Effector memory CD8-positive, alpha-beta T cell (primary cell): ENCODE results near the gene ARHGEF12.

Source experiments
- ATAC-seq: fragments of 150-1000 bp; cut with Tn5 transposase; replicated peaks from 2 replicates; pipeline ENCODE4 v1.10.0; 2021; ENCODE audit warnings: mild to moderate bottlenecking, moderate library complexity
- DNase-seq, 3 experiments: peaks; one replicate each; pipeline ENCODE4 v3.0.0; 2021
- H3K27ac Mint-ChIP-seq, 2 donors: one replicate each; pipeline ENCODE4 v1.8.0; 2022; ENCODE audit warnings: mild to moderate bottlenecking in 2 of 2, mixed read lengths in 2 of 2, moderate library complexity in 2 of 2
- H3K27me3 Mint-ChIP-seq, 2 donors: one replicate each; pipeline ENCODE4 v1.8.0; 2022; ENCODE audit warnings: mixed read lengths in 2 of 2
- H3K36me3 Mint-ChIP-seq: one replicate; pipeline ENCODE4 v1.8.0; 2022; ENCODE audit warnings: mild to moderate bottlenecking, moderate library complexity, mixed read lengths; ENCODE audit not compliant: insufficient read depth
- H3K4me1 Mint-ChIP-seq, 2 donors: one replicate each; pipeline ENCODE4 v1.8.0; 2022; ENCODE audit warnings: low read depth in 2 of 2, mixed read lengths in 2 of 2
- H3K4me3 Mint-ChIP-seq, 2 donors: one replicate each; pipeline ENCODE4 v1.8.0; 2022; ENCODE audit warnings: mild to moderate bottlenecking in 2 of 2, mixed read lengths in 2 of 2, moderate library complexity in 2 of 2
- H3K9me3 Mint-ChIP-seq, 2 donors: one replicate each; pipeline ENCODE4 v1.8.0; 2022; ENCODE audit warnings: mixed read lengths in 2 of 2

Gene ARHGEF12

DNA sequence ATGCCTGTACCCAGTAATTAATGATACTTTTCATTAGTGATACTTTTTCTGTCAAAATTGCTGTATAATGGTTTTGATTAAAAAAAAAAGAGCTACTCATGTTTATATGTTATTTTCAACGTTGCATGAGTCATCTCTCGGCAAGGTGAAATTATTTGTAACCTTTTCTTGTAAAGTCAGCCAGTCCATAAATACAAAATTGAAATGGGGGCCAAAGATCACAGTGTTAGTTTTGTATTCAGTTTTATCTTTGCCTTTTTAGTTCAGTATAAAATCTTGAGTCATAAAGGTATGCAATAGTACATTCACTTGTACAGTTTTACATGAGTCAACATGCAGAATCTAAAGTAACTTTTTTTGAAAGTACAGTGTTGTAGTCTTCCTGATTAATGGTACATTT, 4.3 kb downstream of the ARHGEF12 start:
- H3K4me1 Mint-ChIP-seq = peaks cover 26 to 39% of the 10 kb centered on the region in 2 donors
- no peak for DNase-seq
- H3K27me3 Mint-ChIP-seq = peaks cover 35 to 39% of the 10 kb centered on the region in 2 donors
- ATAC-seq = no peak
- H3K9me3 Mint-ChIP-seq = no peaks in the 10 kb centered on the region
- no peak overlapping the region for H3K4me3 Mint-ChIP-seq
- H3K27ac Mint-ChIP-seq = no peak overlapping the region
- peaks cover 20% of the 10 kb centered on the region for H3K36me3 Mint-ChIP-seq

DNA sequence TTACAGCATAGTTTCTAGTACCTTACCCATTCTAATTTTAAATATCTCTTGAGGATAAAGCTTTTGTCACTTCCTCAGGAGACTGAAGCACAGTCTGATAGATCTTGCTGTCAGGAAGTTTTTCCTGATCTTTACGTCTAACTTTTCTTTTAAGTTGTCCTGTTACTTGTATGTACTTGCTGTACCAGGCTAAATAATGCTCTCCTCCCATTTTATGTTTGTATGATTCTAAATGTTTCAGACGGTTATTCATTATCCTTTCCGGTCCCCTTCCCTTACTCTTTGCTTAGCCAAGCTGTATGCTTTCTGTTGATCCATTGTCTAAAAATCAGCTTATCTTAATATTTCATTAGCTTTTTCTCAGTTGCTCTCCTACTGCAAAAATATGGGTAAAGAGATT, 6.0 kb downstream of the ARHGEF12 start:
- ATAC-seq (no peak), DNase-seq (no peak)
- peaks cover 29 to 41% of the 10 kb centered on the region in 2 donors for H3K4me1 Mint-ChIP-seq
- H3K4me3 Mint-ChIP-seq = no peak overlapping the region
- H3K36me3 Mint-ChIP-seq = peaks cover 20% of the 10 kb centered on the region
- H3K9me3 Mint-ChIP-seq = no peaks in the 10 kb centered on the region
- H3K27ac Mint-ChIP-seq = no peak overlapping the region
- peaks cover 37 to 42% of the 10 kb centered on the region in 2 donors for H3K27me3 Mint-ChIP-seq

DNA sequence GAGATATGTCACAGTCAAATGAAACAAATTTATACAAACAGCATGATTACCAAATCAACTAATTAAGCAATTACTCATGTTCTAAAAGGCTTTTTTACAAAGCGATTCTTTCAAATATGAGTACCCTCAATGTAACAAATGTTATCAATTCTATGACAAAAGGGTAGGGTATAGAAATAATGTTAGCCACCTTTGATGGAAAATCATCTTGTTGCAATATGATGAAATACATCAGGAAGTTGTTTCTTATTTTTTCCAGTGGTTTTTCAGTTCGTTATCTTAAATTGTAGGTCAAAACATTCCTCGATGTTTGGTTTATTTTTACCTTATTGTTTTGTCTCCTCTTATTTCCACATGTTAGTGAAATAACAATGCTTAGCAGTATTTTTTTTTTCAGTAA, 6.5 kb downstream of the ARHGEF12 start:
- DNase-seq = no peak
- H3K4me3 Mint-ChIP-seq = no peak overlapping the region
- peaks cover 16% of the 10 kb centered on the region for H3K36me3 Mint-ChIP-seq
- H3K9me3 Mint-ChIP-seq = no peaks in the 10 kb centered on the region
- peaks cover 30 to 37% of the 10 kb centered on the region in 2 donors for H3K4me1 Mint-ChIP-seq
- no peak overlapping the region for H3K27ac Mint-ChIP-seq
- peaks cover 37 to 42% of the 10 kb centered on the region in 2 donors for H3K27me3 Mint-ChIP-seq
- no peak for ATAC-seq

DNA sequence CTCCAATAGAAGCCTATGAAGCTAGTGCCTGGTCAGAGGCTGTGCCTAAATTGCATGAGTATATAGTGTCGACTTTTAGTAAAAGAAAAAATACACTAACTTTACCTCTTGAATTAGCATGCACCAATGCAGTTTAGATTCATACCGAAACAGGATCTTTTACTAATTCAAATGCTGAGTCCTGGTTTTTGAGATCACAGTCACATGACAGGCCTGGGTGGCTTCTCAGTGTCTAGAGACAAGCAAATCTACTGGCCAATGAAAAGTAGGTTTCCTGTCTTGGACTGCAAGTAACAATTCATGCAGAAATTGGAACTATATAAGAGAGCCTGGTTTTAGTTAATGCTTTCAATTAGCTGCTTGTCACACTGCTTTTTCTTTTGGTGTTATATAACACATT, 7.2 kb downstream of the ARHGEF12 start:
- peak overlapping the region; percentile 54 to 56 for H3K4me3 Mint-ChIP-seq
- H3K4me1 Mint-ChIP-seq = peaks cover 30 to 33% of the 10 kb centered on the region in 2 donors
- DNase-seq (no peak), ATAC-seq (no peak)
- H3K27me3 Mint-ChIP-seq = peaks cover 33 to 40% of the 10 kb centered on the region in 2 donors
- no peaks in the 10 kb centered on the region for H3K9me3 Mint-ChIP-seq
- H3K36me3 Mint-ChIP-seq = peaks cover 16% of the 10 kb centered on the region
- H3K27ac Mint-ChIP-seq = peak overlapping the region in 1 of 2 donors; percentile 74

DNA sequence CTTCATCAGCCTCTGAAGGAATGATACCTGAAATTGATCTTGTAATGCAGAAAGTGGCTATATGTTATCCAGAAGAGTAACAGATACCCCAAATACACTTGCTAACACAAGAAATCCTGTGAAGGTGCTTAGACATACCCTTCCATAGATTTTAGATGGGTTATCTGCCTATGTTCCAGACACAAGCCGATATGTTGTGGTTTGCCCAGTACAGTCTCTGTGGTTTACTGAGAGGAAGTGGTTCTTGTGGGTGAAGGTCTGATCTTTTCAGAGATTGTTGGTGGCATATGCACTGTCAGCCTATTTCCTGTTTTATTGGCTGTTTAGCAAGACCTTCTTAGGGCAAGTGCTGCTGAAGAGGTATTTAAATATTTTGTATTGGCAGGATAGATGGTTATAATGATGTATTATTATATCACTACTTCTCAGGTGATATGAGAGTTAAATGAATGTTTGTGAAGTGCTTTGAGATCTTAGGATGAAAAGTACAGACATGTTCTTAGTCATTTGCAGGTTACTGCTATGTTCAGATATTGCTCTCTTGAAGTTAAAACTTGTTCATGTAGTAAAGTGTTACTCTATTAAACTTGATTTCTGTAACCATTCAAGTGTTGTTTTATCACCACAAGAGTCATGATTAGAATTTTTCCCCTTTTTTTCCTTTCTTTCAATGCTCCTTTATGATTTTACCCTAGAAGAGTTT, 8.2 kb downstream of the ARHGEF12 start:
- Mint-ChIP-seq H3K36me3 (peaks cover 16% of the 10 kb centered on the region), H3K9me3 (no peaks in the 10 kb centered on the region), H3K27me3 (peaks cover 40 to 46% of the 10 kb centered on the region in 2 donors), H3K4me1 (peaks cover 28 to 30% of the 10 kb centered on the region in 2 donors), H3K27ac (peak overlapping the region in 1 of 2 donors; percentile 74), H3K4me3 (peak overlapping the region; percentile 54 to 56)
- ATAC-seq = peak; percentile 96
- peak; percentile 55 to 60 (median 60) for DNase-seq

DNA sequence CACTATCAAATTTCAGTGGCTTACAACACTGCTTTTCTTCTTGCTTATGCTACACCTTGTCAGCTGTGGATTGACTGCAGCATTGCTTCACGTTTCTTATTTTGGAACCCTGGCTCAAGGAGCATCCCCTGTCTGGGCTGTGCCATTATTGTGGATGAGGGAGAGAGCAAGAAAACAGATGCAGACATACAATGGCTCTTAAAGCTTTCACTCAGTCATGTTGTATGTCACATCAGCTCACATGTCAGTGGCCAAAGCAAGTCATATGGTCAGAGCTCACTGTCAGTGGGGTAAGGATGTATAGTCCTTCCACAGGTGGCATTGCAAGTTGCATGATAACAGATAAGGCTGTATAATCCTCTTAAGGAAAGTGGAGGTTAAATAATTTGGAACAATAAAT, 10.0 kb downstream of the ARHGEF12 start:
- DNase-seq = no peak
- peaks cover 16% of the 10 kb centered on the region for H3K36me3 Mint-ChIP-seq
- H3K27me3 Mint-ChIP-seq = peaks cover 42 to 53% of the 10 kb centered on the region in 2 donors
- H3K27ac Mint-ChIP-seq = no peak overlapping the region
- ATAC-seq = no peak
- peaks cover 22 to 23% of the 10 kb centered on the region in 2 donors for H3K4me1 Mint-ChIP-seq
- H3K4me3 Mint-ChIP-seq = no peak overlapping the region
- H3K9me3 Mint-ChIP-seq = no peaks in the 10 kb centered on the region

DNA sequence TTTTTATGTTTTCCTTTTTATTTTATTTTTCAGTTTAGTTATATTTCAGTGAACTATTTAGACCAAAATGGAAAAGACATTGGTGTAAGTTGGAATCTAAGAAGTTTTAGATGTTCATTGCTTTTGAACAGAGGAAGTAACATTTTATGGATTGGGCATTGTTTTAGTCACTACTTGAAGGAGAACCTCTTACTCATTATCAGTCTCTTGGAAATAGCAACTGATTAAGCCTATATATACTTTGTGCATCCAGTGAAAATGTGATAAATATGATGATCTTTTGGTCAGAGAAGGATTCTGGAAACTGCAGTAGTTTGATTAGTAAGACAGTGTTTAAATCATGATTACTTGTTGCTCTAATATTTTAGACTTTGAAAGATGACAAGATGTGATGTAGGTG, 14.4 kb downstream of the ARHGEF12 start:
- Mint-ChIP-seq H3K36me3 (peaks cover 4% of the 10 kb centered on the region), H3K27me3 (peaks cover 46 to 69% of the 10 kb centered on the region in 2 donors), H3K27ac (no peak overlapping the region), H3K4me1 (peaks cover 7 to 13% of the 10 kb centered on the region in 2 donors), H3K4me3 (no peak overlapping the region), H3K9me3 (no peaks in the 10 kb centered on the region)
- DNase-seq (no peak), ATAC-seq (no peak)

DNA sequence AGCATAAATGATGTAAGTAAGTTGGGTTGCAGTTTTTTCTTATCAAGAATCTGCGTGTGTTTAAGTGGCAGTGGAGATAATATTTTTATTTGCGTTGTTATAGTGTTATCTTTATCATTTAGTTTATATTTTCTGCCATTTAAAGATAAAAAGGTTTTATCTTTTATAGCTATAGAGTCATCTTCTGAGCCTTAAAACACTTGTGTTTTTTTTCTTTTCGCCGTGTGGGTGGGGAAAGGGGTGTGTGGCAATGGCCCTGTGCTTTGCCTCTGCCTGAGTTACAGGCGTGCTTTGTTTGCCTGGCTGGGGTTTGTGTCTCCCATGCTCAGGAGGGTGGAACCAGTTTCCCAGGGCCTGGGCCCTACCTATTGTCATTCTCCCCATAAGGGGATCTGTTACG, 16.2 kb downstream of the ARHGEF12 start:
- Mint-ChIP-seq H3K4me1 (peaks cover 0 to 4% of the 10 kb centered on the region in 2 donors), H3K9me3 (no peaks in the 10 kb centered on the region), H3K27me3 (peaks cover 47 to 72% of the 10 kb centered on the region in 2 donors)

DNA sequence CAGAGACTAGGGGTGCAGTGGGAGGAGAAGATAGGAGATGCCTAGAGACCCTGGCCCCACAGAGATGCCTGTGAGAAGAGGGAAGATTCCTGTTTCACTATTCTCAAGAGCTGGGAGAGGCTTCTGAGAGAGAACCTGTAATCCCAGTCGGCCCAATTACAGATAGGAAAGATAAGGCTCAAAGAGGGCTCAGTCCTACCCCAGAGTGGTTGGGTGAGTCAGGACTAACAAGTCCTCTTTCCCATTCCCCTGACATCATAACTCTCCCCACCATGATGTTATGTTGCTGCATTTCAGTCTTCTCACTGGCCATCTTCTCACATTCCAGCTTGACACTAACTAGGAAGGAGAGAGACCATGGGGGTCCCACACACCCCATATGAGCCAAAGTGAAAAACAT, 17.9 kb downstream of the ARHGEF12 start:
- H3K9me3 Mint-ChIP-seq = no peaks in the 10 kb centered on the region
- ATAC-seq (no peak), DNase-seq (no peak)
- H3K4me3 Mint-ChIP-seq = no peak overlapping the region
- H3K27ac Mint-ChIP-seq = no peak overlapping the region
- H3K4me1 Mint-ChIP-seq = no peaks in the 10 kb centered on the region
- peaks cover 47 to 67% of the 10 kb centered on the region in 2 donors for H3K27me3 Mint-ChIP-seq
- H3K36me3 Mint-ChIP-seq = no peaks in the 10 kb centered on the region

More for the DNA sequence above, 16.2 kb downstream of the ARHGEF12 start:
- DNase-seq = no peak
- Mint-ChIP-seq H3K27ac (no peak overlapping the region), H3K36me3 (no peaks in the 10 kb centered on the region), H3K4me3 (no peak overlapping the region)
- no peak for ATAC-seq

DNA sequence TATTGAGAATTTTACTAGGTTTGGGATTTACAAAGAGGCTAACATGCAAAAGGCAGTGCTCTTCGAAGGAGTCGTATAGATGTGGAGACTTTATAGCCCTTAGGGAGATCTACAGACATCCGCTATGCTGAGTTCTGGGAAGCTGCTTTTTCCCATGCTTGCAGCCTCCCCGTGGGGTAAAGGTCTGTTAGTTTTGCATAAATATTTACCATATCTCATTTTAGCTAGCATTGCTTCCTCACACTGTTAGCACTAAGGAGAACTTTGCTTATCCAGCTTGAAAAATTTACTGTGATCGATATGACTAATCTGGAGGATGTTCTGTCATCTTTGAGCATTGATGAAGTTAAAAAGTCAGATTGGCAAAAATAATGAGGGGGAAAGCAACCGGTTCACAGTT, 18.6 kb downstream of the ARHGEF12 start:
- Mint-ChIP-seq H3K9me3 (no peaks in the 10 kb centered on the region), H3K27me3 (peaks cover 40 to 60% of the 10 kb centered on the region in 2 donors), H3K4me1 (no peaks in the 10 kb centered on the region), H3K27ac (no peak overlapping the region), H3K36me3 (no peaks in the 10 kb centered on the region), H3K4me3 (no peak overlapping the region)
- ATAC-seq = no peak
- no peak for DNase-seq

DNA sequence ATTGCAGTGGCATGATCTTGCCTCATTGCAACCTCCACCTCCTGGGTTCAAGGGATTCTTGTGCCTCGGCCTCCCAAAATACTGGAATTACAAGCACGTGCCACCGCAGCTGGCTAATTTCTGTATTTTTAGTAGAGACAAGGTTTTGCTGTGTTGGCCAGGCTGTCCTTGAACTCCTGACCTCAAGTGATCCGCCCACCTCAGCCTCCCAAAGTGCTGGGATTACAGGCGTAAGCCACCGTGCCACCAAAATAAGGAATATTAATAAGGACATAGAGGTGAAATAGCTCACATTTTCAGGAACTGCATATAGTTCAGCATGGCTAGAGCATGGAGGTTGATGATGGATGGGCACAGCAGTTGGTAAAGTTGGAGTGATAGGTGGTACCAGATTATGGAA, 21.4 kb downstream of the ARHGEF12 start:
- H3K27me3 Mint-ChIP-seq = peaks cover 23 to 39% of the 10 kb centered on the region in 2 donors
- no peaks in the 10 kb centered on the region for H3K4me1 Mint-ChIP-seq
- no peak for DNase-seq
- H3K4me3 Mint-ChIP-seq = no peak overlapping the region
- no peaks in the 10 kb centered on the region for H3K9me3 Mint-ChIP-seq
- no peak for ATAC-seq
- H3K27ac Mint-ChIP-seq = no peak overlapping the region
- H3K36me3 Mint-ChIP-seq = no peaks in the 10 kb centered on the region

DNA sequence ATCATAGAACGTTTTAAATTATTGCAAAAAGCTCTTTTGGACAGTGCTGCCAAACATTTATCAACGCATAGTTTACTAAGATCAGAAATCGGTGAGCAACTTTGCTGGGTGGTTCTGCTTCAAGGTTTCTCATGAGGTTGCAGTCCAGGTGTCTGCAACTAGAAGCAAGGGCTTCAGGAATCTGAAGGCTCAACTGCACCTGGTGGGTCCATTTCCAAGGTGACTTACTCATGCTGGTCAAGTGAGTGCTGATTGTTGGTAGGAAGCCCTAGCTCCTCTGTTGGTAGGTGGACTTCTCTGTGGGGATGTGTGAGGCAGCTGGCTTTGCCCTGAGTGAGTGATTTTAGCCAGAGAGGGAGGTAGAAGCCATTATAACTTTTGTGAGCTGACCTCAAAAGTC, 22.5 kb downstream of the ARHGEF12 start:
- no peaks in the 10 kb centered on the region for H3K36me3 Mint-ChIP-seq

DNA sequence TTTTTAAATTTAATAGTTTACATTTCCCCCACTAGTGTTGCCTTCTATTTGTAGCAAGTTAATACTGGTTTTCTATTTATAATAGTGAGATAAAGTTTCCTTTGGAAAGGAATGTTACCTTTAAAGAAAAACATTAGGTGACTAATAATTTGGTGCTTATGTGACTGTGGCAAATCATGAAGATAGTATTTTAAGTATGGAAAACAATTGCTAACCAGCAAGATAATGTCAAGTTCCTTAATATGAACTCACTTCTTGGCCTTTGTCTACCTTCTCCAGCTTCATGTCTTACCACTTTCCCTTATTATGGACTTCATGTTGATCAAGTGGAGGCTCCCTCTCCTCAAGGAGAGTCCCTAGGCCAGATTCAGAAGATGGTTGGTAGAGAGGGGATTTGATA, 27.2 kb downstream of the ARHGEF12 start:
- Mint-ChIP-seq H3K4me3 (no peak overlapping the region), H3K27ac (no peak overlapping the region), H3K36me3 (no peaks in the 10 kb centered on the region), H3K27me3 (no peaks in the 10 kb centered on the region), H3K4me1 (no peaks in the 10 kb centered on the region), H3K9me3 (no peaks in the 10 kb centered on the region)
- no peak for DNase-seq
- no peak for ATAC-seq

More for the DNA sequence above, 22.5 kb downstream of the ARHGEF12 start:
- DNase-seq (no peak), ATAC-seq (no peak)
- no peak overlapping the region for H3K27ac Mint-ChIP-seq
- H3K4me1 Mint-ChIP-seq = no peaks in the 10 kb centered on the region
- H3K9me3 Mint-ChIP-seq = no peaks in the 10 kb centered on the region
- H3K4me3 Mint-ChIP-seq = no peak overlapping the region
- H3K27me3 Mint-ChIP-seq = peaks cover 20 to 28% of the 10 kb centered on the region in 2 donors

DNA sequence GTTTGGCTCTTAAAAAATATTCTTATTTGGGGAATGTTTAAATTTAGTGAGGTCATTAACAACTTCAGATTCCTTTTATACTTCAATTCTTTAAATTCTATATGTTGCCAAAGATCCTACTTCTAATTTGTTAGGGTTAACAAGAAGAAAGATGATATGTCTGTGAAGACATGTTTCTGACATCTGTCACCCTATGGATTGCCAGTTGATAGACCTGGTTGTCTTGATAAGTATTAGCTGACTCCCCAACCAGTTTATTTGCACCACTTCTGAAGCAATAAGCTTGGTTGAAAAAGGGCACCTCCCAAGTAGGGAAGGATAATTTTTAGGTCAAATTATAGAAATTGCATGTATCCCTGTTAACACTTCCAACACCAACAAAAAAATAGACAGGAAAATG, 29.3 kb downstream of the ARHGEF12 start:
- DNase-seq = no peak
- H3K4me1 Mint-ChIP-seq = no peaks in the 10 kb centered on the region
- no peaks in the 10 kb centered on the region for H3K9me3 Mint-ChIP-seq
- H3K4me3 Mint-ChIP-seq = no peak overlapping the region
- ATAC-seq = no peak
- H3K36me3 Mint-ChIP-seq = no peaks in the 10 kb centered on the region
- H3K27me3 Mint-ChIP-seq = no peaks in the 10 kb centered on the region
- no peak overlapping the region for H3K27ac Mint-ChIP-seq
